ENCODE data around the gene CD81.
"Not testable (repeated sequence)": the region's sequence is repeated elsewhere in the genome, so short reads cannot be mapped to it uniquely, and the experiment has no call there.

Gene CD81

DNA sequence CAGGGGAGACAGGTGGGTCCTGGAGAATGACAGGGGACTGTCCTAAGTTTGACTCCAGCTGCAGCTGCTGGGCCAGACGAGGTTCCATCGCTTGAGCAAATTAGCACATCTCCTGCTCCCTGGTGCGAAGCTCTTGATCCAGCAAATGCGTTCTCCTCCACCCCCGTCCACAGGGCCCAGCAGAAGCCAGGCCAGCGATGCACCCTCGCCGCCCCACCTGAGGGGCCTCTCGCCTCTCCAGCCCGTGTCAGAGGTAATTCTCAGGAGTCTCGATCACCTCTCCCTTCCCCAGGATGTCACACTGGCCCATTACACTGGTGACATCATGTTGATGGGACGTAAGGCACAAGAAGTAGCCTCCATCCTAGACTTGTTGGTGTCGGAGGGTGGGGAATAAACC, 19.5 kb upstream of the CD81 start:
- DNase-seq, result not testable (repeated sequence)

DNA sequence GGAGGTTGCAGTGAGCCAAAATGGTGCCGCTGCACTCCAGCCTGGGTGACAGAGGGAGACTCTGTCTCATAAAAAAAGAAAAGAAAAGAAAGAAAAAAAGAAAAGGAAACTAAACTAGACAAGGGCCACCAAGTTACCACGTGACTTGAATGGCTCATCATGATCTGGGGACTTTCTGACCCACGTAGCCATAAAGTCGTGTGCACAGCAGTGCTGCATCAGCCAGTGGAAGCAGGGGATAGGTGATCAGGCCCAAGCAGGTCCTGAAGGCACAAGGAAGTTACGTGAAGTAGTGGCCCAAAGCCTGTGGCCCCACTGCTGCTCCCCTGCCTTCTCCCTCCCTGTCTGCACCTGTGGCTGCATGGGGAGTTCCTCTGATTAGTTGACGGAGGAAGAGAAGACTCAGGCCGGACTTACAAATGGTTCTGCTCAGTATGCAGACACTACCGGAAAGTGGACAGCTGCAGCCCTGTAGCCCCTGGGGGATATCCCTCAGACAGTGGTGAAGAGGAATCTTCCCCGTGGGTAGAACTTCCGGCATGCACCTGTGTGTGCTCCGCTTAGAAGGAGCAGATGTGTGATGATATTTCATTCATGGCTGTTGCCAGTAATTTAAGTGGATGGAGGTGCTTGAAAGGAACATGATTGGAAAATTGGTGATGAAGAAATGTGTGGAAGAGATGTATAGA, 18.2 kb upstream of the CD81 start:
- no peak for DNase-seq

DNA sequence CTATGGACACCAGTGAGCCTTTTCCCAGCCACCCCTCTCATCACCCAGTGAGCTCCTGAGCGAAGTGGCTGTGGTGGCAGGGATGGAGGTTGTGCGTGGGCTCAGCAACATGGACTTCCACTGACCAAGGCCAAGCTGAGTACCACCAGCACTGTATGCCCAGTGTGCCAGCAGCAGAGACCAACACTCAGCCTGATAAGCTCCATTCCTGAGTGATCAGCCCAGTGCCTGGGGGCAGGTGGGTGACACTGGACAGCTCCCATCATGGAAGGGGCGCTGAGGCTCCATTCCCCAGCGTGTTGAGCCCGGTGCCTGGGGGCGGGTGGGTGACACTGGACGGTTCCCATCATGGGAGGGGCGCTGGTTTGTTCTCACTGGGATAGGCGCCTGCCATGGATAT, 17.6 kb upstream of the CD81 start:
- no peak for DNase-seq

DNA sequence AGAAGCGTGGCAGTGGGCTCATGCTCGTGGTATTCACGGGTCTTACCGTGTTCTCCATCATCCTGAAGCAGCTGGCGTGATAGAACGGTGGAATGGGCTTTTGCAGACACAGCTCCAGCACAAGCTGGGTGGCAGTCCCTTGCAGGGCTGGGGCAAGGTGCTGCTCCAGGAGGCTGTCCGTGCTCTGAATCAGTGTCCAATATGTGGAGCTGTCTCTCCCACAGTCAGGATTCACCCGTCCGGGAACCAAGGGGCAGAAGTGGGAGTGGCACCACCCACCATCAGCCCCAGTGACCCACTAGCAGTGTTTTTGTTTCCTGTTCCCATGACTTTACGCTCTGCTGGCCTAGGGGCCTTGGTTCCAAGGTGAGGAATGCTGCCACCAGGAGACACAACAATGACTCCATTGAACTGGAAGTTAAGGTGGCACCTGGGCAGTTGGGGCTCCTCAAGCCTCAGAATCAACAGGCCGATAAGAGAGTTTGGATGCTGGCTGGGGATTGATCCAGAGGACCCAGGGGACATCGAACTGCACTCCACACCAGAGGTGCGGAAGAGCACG, 16.9 kb upstream of the CD81 start:
- no peak for DNase-seq

DNA sequence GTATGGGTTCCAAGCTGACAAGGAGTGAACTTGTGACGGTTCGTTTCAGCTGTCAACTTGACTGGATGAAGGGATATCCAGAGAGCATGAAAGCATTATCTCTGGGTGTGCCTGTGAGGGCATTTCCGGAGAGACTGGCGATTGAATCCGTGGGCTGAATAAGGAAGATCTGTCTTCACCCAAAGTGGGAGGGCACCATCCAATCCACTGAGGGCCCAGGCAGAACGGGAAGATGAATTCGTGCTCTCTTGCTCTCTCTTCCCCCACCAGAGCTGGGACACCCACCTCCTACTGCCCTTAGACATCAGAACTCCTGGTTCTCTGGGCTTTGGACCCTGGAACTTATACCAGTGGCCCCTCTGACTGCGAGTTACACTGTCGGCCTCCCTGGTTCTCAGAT, 15.5 kb upstream of the CD81 start:
- no peak for DNase-seq

DNA sequence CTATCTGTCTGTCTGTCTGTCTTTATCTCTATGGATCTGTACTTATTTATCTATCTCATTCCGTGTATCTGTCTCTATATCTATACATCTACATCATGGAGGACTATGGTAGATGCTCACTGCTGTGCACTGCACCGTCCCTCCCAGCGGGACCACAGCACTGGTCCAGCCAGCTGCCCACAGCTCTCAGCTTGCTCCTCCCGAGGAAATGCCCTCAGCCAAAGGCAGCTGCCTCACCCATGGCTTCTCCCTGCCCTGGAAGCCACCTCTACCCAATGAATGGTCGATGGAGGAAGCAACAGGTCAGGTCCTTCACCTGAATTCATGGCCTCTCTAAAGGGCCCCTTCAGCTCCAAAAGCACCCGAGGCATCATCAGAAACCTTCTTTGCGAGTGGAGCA, 14.7 kb upstream of the CD81 start:
- DNase-seq, result no peak

DNA sequence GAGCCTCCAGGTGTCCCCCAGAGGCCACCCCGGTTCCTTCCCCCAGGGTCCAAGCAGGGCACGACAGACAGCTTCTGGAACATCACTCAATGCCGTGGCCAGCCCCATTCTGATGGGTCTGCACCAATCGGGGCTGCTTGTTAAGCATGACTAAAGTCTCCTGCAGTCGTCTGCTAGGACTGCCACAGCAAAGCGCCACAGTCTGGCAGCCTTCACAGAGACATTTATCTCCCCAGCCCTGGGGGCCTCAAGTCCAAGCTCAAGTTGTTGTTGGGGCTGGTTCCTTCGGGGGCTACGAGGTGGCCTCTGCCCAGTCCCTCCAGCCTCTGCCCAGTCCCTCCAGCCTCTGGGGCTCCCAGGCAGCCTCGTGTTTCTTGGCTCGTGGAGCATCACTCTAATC, 14.0 kb upstream of the CD81 start:
- DNase-seq, result no peak

DNA sequence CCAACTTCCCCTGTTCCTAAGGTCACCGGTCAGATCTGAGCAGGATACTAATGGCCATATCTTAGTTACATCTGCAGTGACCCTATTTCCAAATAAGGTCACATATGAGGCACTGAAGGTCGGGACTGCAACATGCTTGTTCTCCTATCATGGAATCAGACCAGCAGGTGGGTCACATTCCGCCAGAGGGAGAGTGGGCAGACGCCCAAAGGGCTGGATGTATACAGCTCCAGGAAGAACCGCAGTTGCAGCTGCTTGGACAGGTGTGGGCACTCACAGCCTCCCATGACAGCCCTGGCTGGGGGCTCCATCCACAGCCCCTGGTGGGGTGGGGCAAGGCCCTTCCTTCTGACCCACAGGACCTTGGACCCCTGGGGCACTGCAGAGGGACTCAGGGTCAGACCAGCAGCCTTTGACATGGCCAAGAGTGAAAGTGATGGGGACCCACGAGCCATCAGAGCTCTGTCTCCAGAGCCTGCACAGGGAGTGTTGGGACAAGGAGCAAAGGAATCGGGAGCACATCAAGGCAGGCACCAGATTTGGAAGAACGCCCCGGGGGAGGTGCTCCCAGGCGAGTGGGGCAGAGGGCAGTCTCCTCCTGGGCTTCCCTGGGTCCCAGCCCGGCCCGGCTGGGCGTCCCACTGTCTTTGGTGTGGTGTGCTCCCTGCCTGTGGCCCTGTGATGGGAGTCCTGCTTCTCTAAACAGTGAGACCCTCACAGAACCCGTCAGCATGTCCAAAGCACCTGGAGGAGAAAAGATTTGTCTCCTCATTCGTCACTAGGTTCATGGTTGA, 13.3 kb upstream of the CD81 start:
- no peak for DNase-seq

DNA sequence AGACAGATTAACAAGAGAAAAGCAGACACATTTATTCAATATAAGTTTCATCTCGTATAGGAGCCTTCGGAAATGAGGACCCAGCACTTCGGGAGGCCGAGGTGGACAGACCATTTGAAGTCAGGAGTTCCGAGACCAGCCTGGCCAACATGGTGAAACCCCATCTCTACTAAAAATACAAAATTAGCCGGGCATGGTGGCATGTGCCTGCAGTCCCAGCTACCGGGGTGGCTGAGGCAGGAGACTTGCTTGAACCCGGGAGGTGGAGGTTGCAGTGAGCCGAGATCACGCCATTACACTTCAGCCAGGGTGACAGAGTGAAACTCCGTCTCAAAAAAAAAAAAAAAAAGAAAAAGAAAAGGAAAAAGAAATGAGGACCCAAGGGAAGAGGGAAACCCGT, 12.7 kb upstream of the CD81 start:
- DNase-seq, result not testable (repeated sequence)

DNA sequence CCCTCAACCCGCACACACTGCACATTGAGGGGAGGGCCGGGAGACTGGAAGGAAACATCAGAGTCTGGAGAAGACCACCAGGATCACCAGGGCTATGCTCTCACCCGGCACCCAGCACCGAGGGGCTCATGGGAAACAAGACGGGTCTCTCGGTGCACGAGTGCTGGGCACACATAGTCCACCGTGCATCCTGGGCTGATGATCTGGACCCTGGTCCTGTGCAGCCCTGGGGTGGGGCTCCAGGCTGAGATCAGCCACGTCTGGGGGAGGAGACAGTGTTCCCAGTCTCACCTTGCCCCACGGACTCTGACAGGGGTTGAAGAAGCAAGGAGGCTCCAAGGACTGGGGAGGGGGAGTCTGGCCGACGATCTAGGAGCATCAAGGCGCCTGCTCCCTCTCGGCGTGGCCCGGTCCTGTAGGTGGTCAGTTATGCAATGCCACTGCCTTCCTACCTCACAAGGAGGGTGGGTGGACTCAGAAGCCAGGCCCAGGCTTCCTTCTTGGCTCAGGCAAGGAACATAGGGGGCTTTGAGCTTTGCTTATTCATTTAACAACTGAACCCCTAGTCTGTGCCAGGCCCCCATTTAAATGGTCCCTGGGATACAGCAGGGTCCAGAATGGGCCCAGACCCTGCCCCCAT, 11.4 kb upstream of the CD81 start:
- DNase-seq, result no peak

DNA sequence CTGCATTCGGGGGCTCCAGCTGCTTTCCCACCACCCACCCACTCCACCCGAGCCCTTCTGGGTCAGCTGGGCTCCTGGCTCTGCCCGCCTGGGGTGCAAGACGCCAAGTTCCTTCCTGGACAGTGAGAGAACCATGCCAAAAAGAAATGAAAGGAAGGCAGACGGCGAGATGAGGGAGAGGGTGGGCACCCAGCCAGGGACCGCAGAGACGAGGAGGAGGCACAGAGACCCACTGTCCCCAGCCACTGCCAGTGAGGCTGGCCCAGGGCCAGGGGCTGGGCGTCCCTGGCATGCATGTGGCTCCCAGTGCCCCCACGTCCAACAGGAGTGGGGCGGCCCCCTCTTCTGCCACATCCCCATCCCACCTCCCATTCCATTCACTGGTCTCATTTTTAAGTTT, 10.8 kb upstream of the CD81 start:
- no peak for DNase-seq

DNA sequence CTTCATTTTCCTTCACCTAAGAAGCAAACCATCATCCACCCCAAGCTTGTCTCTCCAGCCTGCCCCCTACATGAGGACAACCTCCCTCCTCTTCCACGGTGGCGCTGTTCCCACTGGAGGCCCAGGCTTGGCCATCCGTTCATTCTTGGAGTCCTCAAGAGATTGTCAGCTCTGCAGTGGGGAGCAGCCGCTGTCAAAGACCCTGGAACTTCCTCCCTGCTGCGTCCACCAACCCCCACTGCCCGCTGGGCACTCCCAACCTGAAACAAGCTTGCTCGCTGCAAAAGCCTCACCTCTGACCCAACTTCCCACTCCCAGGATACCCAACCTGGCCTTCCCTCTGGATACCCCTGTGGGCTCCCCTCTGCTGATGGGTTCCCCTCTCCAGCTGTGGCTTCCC, 10.4 kb upstream of the CD81 start:
- DNase-seq, result no peak

DNA sequence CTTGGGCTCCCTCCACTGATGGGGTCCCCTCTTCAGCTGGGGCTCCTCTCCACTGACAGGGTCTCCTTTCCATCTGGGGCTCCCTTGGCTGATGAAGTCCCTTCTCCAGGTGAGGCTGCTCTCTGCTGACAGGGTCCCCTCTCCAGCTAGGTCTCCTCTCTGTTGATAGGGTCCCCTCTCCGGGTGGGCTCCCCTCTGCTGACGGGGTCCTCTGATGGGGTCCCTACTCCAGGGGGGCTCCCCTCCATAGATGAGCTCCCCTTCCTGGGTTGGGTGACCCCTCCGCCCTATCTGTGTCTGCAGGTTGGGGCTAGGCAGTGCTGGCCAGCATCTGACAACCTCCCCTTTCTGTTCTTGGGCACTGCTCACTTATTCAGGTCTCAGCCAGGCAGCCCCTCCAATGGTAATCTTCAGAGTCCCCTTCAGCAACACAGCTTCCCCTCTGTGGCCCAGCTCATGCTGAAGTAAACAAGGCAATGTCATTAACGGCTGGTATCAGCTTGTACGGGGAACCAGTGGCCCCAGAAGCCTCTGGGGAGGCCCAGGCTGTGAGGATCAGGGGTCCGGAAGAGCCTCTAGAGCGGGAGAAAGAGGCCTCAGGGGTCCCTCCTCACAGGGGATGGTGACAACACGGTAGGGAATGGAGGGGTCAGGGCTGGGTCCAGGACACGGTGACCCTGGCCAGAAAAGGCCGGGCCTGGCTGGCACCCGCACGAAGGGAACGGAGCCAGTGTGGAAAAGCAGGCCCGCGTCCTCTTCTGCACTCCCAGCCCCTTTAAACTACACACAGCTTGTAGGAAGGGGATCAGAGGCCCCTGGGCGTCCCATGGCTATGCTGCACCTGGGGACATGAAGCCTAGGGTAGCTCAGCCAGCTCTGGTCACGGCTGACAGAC, 9.6 kb upstream of the CD81 start:
- DNase-seq, result no peak

DNA sequence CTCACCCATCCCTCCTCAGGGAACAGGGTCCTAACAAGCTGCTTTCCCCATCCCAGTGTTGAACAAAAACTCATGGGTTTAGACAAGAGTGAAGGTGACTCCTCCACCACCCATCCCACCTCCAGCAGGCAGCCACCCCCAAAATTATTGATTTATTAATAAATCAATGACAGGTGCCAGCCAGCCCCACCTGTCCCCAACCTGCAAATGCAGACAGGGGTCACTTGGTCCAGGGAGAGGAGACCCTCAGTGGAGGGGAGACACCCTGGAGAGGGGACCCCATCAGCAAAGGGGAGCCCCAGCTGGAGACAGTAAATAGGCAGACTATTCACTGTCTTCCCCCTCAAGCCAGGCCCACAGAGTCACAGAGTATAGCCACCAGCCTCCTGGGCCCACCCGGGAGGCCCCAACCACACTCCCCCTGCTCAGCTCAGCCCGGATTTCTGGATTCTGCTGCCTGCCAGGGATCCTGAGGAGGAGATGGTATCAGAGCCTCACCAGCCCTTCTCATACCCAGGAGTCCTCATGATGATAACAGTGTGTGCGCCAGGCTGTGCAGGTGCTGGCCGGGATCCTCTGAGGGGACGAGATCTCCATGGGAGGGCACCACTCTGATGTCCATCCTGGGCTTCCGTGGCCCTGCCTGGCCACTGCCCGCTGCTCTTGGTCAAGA, 8.8 kb upstream of the CD81 start:
- no peak for DNase-seq

DNA sequence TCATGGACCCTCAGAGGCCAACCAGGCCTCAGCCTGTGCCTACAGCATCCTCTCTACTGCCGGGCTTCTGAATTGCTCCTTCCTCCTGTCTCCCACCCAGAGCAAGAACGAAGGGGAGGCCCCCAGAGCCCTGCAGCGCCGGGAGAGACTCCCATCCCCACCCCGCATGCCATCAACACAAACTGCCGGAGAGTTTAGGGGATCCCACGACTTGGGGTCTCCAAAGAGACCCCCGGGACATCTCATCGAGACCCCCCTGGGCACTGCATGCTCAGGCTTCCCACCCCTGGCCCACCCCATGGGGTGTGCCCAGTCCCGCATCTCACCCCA, 8.3 kb upstream of the CD81 start:
- no peak for DNase-seq

DNA sequence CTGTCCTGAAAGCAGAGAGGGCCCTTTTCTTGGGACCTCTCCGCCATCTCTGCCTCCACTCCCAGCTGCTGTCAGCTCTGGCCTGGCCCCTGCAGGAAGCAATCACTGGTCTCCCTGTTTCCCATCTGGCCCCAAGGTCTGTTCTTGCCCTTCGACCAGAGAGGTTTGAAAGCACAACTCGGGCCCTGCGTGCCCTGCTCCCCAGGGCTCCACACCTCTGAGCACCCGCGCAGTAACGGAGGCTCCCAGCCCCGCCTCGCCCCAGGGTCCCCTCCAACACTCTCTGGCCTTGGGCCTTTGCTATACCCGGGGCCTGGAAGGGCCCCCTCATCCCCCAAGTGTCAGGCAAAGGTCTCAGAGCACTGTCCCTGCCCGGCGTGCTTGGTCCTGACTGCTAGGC, 7.8 kb upstream of the CD81 start:
- DNase-seq, result no peak

DNA sequence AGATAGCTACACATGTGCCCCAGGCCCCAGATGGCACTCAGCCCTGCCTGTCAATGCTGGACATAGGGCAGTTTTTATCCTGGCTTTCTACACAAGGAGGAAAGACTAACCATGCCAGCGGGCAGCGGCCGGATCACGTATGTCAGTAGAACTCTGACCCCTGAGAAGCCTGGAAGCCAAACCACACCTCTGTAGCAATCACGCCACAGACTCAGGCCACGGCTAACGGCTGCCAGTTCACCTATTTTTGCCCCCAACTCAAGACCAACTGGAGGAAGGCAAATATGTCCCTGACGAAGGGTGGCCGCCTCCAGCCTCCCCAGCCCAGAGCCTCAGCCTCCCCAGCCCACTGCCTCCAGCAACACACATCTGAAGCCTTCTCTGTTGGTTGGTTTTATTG, 7.2 kb upstream of the CD81 start:
- DNase-seq, result no peak

DNA sequence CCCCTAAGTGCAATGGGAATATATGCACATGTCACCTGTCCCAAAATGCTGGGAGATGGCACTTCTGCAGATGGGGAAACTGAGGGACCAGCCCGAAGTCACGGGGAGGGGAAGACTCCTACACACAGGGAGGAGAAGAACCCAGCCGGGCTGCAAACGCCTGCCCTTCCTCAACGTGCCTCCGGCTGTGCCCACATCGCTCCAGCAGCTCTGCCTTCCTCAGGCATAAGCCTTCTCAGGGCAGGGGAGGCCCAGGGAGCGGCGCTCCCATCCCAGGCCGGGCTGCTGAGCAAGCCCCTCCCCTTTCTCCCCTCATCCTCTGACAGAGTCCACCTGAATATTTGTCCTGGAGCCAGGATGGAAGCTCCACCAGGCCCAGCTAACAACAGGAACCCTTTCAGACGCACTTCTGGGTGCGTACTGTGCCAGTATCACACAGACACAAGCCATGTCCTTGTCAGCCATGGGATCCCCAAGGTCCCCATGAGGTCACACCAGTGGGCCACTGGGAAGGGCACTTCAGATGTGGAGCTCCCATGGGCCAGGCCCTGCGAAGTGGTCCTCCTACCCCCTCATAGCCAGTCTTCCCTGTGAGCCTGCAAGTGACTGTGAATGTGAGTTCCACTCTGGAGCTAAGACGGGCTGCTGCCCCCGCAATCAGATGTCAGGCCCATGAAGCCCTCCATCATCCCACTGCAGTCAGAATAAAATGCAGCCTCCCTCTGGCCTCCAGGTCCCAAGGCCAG, 2.5 kb upstream of the CD81 start:
- no peak for DNase-seq

DNA sequence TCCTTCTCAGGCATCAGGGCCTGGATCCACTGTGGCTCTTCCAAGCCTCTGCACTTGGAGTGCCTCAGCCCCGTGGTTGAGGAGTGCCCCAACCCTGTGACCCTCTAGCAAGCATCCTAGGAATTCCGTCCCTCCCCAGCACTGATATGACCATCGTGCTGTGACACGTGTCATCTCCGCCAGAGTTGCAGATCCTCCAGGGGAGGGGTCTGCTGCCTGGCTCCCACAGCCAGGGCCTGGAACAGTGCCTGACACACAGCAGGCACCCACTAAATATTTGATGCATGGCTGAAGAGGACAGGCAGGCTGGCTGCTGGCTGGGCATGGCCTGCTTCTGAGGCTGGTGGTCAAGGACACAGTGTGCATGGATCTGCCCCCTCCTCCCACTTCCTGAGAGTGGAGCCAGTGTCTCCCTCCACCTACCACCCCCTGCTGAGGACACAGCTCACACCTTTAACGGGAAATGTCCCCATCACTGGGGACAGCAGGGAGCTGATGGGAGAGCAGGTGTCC, 1.7 kb upstream of the CD81 start:
- no peak for DNase-seq

DNA sequence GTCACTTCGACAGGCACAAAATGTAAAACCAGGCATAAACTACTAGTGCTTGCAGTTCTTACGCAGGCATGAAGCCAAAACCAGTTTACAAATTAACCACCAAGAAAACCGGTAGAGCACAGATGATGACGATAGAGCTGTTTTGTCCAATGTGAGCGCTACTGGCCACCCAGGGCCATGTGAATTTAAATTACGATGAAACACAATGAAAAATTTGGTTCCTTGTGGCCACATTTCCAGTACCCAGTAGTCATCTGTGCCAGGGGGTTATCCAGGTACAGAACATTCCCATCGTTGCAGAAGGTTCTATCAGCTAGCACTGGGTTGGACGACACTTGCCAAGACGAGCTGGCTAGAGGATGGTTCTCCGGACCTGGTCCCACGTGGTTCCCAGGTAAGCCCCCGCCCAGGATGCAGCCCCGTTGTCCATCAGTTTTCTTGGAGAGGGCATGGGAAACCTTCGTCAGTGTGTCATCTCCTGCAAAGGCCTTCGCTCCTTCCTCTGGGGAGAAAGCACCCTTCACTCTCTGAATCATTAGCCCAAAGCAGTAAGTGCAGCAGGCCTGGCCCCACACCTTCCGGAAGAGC, 1.1 kb upstream of the CD81 start:
- DNase-seq, result no peak

Data from NCI-H526 (cell line).